ENCODE results near the gene FCF1.
A peak's percentile ranks its signal among the peaks of the same experiment; 100 is the strongest.

Gene FCF1

GRCh38 chr14:74712499-74713394 lies at the start of gene FCF1, which contains the start of gene AREL1 (continued):
- TF ChIP-seq BCL6B (tag by site-specific recombination; IDR thresholded peaks at IDR 0.05): no peak
- peak; percentile 61 for TF ChIP-seq ZBTB17 (tag by site-specific recombination; IDR thresholded peaks at IDR 0.05)
- TF ChIP-seq ZNF623 (tag by site-specific recombination; IDR thresholded peaks at IDR 0.05): no peak
- TF ChIP-seq ZNF561 (tag by site-specific recombination; IDR thresholded peaks at IDR 0.05; ENCODE audit: borderline replicate concordance): peak; percentile 24; the same call in 1 of the 2 replicates
- no peak for TF ChIP-seq ZNF558 (tag by site-specific recombination; IDR thresholded peaks at IDR 0.05)
- no peak for TF ChIP-seq ZEB2 (tag by site-specific recombination; IDR thresholded peaks at IDR 0.05)
- TF ChIP-seq ZNF660 (tag by site-specific recombination; IDR thresholded peaks at IDR 0.05): peak; percentile 56; the same call in 1 of the 2 replicates
- TF ChIP-seq ZSCAN16 (tag by site-specific recombination; IDR thresholded peaks at IDR 0.05): no peak
- no peak for TF ChIP-seq ZNF175 (tag by site-specific recombination; IDR thresholded peaks at IDR 0.05)
- TF ChIP-seq HOXC10 (CRISPR knock-in tag; IDR thresholded peaks at IDR 0.05): no peak
- TF ChIP-seq ZNF10 (tag by site-specific recombination; IDR thresholded peaks at IDR 0.05): no peak
- peak; percentile 80 for TF ChIP-seq ATF2 (tag by site-specific recombination; IDR thresholded peaks at IDR 0.05; ENCODE audit: low read depth)
- TF ChIP-seq ZBTB21 (tag by site-specific recombination; IDR thresholded peaks at IDR 0.05): peak; percentile 99
- TF ChIP-seq, protein P1, sequence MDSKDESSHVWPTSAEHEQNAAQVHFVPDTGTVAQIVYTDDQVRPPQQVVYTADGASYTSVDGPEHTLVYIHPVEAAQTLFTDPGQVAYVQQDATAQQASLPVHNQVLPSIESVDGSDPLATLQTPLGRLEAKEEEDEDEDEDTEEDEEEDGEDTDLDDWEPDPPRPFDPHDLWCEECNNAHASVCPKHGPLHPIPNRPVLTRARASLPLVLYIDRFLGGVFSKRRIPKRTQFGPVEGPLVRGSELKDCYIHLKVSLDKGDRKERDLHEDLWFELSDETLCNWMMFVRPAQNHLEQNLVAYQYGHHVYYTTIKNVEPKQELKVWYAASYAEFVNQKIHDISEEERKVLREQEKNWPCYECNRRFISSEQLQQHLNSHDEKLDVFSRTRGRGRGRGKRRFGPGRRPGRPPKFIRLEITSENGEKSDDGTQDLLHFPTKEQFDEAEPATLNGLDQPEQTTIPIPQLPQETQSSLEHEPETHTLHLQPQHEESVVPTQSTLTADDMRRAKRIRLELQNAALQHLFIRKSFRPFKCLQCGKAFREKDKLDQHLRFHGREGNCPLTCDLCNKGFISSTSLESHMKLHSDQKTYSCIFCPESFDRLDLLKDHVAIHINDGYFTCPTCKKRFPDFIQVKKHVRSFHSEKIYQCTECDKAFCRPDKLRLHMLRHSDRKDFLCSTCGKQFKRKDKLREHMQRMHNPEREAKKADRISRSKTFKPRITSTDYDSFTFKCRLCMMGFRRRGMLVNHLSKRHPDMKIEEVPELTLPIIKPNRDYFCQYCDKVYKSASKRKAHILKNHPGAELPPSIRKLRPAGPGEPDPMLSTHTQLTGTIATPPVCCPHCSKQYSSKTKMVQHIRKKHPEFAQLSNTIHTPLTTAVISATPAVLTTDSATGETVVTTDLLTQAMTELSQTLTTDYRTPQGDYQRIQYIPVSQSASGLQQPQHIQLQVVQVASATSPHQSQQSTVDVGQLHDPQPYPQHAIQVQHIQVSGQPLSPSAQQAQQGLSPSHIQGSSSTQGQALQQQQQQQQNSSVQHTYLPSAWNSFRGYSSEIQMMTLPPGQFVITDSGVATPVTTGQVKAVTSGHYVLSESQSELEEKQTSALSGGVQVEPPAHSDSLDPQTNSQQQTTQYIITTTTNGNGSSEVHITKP (tag by site-specific recombination; IDR thresholded peaks at IDR 0.05): peak; percentile 35; the same call in 1 of the 2 replicates
- no peak for TF ChIP-seq ZFP3 (tag by site-specific recombination; IDR thresholded peaks at IDR 0.05; ENCODE audit: low read depth)
- no peak for TF ChIP-seq ZNF16 (tag by site-specific recombination; IDR thresholded peaks at IDR 0.05; ENCODE audit: low read depth)
- no peak for TF ChIP-seq ZBTB48 (tag by site-specific recombination; IDR thresholded peaks at IDR 0.05)
- TF ChIP-seq ZNF747 (tag by site-specific recombination; IDR thresholded peaks at IDR 0.05): no peak
- 0 out of 2 replicates have a peak, but pooled peaks have one; percentile 20 for TF ChIP-seq SP7 (tag by site-specific recombination; IDR thresholded peaks at IDR 0.05)
- TF ChIP-seq ZSCAN5A (tag by site-specific recombination; IDR thresholded peaks at IDR 0.05): no peak
- TF ChIP-seq ZXDB (tag by site-specific recombination; IDR thresholded peaks at IDR 0.05): peak; percentile 67
- peak; percentile 32; the same call in 1 of the 2 replicates for TF ChIP-seq ZNF335 (tag by site-specific recombination; conservative IDR thresholded peaks at IDR 0.05)
- TF ChIP-seq ZBTB6 (tag by site-specific recombination; IDR thresholded peaks at IDR 0.05): no peak
- TF ChIP-seq PRDM1 (tag by site-specific recombination; IDR thresholded peaks at IDR 0.05): peak; percentile 6; the same call in 1 of the 2 replicates
- peak; percentile 83 for TF ChIP-seq SP2 (tag by site-specific recombination; IDR thresholded peaks at IDR 0.05)
- no peak for TF ChIP-seq ZNF837 (tag by site-specific recombination; IDR thresholded peaks at IDR 0.05)
- TF ChIP-seq SALL2 (tag by site-specific recombination; IDR thresholded peaks at IDR 0.05; ENCODE audit: borderline replicate concordance): no peak
- TF ChIP-seq ELK4 (IDR thresholded peaks at IDR 0.05; ENCODE audit: borderline replicate concordance, low read depth, low read length): peak; percentile 57
